HG03460 (cell line): Measurements from ENCODE around the gene ADAMTS20.

Experiments
- ATAC-seq: cut with Tn5 transposase; IDR thresholded peaks from one replicate; pipeline ENCODE4 v1.9.1; 2021; ENCODE audit not compliant: unreplicated experiment

The ADAMTS20 gene

DNA sequence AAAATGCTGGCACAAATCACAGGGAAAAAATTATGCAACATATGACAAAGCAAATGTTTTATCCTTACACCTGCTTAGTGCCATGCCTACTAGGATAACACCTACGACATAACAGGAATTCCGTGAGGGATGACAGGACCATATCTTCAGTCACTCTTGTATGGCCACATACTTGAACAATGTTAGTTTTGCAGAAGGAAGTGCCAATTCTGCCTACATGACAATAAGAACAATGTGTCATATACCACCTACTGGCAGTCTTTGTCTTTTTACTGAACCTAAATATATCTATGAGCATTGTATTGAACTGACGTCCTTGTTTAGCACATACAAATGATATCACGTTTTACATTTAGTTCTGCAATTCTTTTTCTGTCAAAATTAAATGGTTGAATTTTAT lies 234.0 kb downstream of the ADAMTS20 start:
- ATAC-seq: no peak

DNA sequence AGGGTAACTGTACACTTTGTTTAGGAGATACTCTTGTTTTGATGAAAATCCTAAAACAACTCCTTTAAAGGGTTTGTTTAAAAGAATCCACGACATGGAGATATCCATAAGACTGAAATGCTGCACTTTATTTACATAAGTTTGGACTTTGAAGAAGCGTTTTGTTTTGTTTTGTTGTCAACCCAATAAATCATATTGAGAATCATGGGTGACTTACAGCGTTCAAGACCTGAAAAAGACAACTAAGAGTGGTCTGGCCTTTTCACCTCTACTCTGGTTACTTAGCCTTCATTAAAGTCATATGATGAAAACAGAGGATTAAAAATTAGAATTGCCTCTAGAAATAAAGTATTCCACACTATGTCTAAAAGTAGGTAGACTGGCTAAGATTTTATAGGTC lies 234.8 kb downstream of the ADAMTS20 start:
- no peak for ATAC-seq

DNA sequence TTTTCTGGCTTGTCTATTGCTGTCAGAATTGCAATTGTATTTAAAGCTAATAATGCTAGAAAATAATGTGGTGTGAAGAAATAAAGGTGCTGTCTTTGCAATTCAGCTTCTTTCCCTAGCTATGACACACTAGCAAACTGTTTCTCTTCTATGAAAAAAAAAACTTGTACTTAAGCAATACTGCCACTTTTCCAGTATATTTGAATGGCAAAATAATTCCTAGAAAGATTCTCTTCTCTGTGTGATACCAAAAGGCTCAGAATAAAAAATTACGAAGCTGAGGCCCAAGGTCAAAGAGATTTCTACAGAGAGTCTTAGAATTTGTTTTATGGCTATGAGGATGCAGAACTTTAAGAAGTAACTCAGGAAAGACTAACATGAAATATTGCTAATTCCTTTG lies 235.5 kb downstream of the ADAMTS20 start:
- ATAC-seq: no peak

DNA sequence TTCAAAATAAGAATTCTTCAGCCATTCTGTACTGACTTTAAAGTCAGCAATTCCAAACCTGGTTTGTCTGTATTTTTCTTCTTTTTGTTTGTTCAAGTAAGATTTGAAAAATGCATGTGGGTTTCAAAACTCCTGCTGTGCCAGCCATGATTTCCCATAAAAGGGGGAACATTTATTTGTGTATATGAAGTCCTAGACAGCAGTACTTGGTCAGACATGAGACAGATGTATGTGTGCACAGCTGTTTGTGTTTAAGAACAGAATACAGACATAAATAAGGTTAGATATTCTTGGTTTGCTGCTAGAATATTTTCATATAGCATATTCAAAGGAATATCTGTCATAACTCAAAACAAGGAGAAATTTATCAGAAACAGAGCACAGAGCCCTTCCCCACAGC lies 236.0 kb downstream of the ADAMTS20 start:
- no peak for ATAC-seq

DNA sequence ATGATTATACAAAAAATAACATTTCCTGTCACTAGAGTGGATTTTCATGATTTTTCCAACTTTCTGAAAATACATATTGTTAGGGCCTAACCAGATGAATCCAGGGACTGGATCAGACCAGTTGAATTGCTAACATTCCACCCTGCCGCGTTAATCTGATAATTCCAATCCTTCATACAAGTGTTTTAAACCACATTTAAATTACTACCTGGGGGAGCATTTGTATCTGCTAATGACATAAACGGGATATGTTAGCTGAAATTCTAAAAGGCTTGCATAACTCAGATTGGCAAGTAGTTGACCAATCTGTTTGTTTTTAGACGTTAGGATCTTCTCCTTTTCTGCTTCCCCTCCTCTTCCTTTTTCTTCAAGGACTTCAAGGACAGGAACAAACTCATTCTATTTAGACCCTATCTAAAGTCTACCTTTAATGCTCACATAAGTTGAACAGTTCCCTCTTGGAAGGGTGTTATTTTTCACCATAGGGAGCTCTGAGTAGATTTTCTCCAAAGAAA lies 239.0 kb downstream of the ADAMTS20 start:
- no peak for ATAC-seq

DNA sequence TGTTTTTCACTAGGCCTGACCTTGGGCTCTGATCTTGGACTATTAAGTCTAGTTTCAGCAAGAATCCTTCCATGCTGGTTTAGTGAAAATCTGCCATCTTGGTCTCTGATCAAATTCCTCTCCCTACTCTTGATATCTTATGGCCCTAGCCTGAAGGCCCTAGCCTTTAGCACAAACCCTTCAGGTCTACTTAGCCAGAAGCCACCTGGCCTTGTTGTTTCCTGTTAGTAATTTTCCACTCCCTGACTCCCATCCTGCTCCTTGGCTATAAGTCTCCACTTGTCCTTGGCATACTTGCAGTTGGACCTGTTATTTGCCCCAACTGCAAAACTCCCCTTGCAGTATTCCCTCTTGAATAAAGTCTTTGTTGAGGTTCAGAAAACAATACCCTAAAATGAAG lies 241.4 kb downstream of the ADAMTS20 start:
- ATAC-seq: no peak

DNA sequence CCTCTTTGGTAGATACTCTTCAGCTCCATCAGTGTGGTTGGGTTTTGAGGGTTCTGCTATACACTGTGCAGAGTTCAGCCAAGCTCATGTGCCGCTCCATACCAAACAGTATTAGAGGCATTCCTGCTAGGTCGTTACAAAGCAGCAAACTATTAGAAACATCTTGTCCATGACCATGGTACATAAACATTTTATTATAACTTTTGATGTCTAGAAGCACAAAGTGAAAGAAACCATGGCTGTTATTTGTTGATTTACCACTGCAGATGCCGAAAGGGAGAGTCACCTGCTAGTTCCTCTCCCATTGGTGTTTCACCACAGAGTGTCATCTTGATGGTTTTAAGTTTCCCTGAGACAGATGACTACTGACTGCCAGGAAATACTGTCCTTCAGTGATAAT lies 242.0 kb downstream of the ADAMTS20 start:
- ATAC-seq: no peak

DNA sequence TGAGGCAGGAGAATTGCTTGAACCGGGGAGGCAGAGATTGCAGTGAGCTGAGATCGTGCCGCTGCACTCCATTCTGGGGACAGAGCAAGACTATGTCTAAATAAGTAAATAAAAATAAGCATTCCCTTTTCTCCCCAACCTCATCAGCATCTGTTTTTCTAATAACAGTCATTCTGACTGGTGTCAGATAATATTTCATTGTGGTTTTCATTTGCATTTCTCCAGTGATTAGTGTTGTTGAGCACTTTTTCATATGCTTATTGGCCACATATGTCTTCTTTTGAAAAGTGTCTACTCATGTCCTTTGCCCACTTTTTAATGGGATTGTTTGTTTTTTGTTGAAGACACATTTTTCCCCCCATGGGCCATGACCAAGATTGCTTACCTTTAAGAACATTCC lies 243.2 kb downstream of the ADAMTS20 start:
- no peak for ATAC-seq

DNA sequence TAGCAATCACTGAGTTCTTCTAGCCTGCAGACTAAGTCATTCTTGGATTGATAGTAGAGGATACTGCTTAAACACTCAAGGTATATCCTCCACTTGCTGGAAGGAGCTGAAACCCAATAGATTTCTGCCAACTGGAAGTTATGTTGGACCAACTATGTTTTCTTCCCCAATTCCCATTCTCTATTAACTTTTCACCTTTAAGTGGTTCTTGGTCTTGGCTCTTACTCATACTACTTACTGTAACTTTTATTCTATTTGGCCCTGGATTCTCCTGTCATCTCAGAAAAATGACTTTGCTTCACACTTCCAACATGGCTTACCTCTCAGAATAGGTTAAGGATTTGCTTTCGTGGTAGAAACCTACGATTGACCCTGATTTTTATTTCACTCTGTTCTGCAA lies 244.9 kb downstream of the ADAMTS20 start:
- no peak for ATAC-seq

DNA sequence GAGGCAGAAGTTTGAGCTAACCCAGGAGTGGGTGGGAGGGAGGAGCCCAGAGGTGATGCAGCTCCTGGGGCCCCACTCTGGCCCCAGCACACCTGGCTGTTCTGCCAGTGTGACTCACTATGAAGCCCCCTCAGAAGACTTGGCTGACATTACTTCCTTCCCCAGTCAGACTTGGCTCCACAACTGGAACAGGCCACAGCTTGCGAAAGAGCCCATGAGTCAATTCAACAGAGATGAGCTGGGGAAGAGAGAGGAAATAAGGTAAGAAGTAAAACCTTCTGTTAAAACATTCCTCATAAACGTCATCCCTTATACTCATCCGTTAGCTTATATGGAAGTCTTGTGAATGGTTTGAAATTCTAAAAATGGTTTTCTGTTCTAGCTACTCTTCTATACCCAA lies 245.9 kb downstream of the ADAMTS20 start:
- no peak for ATAC-seq

DNA sequence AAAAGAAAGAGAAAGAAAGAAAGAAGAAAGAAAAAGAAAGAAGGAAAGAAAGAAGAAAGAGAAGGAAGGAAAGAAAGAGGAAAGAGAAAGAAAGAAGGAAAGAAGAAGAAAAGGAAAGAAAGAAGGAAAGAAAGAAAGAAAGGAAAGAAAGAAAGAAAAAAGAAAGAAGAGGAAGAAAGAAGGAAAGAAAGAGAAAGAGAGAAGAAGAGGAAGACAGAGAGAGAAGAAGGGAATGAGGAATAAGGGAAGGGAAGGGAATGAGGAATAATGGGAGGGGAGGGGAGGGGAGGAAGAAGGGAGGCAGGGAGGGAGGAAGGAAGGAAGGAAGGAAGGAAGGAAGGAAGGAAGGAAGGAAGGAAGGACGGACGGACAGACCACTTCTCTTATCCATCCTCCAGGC lies 246.9 kb downstream of the ADAMTS20 start:
- no peak for ATAC-seq
